ENCODE data around the gene GABRG3.

GRCh38 chr15:27097506-27097905 lies 126.5 kb downstream of the GABRG3 start:
- TF ChIP-seq YY1 (IDR thresholded peaks at IDR 0.05; ENCODE audit: insufficient read depth, insufficient read length) (no peak), SUZ12 (IDR thresholded peaks at IDR 0.05; ENCODE audit: extremely low read depth, insufficient read depth, insufficient read length) (no peak)
